ENCODE results near the gene TMEM119.
"Not testable (repeated sequence)": the region's sequence is repeated elsewhere in the genome, so short reads cannot be mapped to it uniquely, and the experiment has no call there.

TMEM119 gene

DNA sequence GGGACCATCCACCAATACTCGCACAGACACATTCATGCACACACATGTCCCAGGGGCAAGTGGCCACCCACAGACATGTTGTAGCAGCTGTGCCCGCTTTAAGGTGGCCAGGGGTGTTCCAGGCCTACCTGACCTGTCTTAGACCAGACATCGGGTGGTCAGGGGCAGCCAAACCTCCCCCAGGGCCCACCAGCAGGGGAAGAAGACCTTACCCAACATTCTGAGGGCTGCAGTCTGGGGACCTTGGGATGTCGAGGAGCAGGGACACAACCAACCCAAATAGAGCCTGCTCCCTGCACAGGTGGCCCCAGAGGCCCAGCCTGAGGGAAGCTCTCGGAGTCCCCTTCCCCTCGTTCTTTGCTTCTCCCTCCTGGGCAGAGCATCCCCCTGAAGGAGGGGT lies 1.7 kb upstream of the TMEM119 start:
- DNase-seq, result no peak

DNA sequence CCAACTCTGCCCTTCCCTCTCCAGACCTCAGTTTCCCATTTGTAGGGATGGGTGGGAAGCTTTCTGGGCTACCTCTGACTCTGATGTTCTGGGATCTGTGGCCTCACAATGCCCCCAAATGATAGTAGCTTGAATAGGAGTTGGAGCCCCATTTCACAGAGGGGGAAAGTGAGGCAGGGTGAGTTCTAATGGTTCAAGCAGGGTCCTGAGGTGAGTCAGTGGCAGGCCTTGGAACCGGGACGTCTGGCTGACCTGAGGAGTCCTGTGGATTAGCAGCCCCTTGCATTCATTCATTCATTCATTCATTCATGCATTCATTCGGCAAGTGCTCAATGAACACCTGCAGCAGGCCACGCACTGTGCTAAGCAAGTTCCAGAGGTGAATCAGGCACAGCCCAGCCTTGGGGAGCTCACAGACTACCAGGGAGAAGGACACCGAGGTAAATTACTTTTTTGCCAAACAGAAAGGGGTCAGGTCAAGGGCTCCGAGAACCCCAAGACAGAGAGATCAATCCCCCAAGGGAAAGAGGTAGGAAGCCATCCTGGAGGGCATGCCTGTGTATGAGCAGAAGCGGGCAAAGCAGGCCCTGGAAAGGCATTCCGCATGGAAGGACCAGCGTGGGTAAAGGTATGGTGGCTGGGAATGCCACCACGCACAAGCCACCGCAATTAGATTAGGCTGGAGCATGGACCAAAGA lies 818 bp upstream of the TMEM119 start:
- DNase-seq, result no peak

DNA sequence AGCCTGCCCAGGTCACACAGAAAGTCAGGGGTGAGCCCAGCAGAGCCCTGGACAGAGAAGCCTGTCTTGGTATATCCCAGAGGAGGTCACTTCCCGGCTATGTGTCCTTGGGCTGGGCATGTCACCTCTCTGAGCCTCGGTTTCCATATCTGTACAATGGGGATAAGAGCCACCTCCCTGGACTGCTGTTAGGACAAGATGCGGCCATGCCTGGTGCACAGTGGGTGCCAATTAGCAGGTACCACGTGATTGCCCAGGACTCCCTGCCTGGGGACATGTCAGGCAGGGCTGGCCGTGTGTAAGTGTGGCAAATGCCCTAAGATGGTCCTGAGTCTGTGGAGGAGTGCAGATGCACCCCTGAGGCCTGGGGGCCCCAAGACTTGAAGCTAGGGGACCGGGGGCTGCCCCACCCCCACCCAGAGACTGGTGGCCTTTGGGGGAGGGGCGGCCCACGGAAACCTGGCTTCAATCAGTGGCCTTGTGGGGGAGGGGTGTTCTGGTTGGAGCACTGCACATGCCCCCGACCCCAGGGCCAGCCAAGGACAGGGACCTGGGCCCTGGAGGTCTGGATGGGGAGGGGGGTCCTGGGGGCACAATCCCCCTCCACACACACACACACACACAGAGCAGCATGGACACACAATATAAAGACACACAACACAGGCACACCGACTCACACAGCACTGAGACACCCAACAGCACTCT lies 878 bp downstream of the TMEM119 start:
- no peak for DNase-seq

DNA sequence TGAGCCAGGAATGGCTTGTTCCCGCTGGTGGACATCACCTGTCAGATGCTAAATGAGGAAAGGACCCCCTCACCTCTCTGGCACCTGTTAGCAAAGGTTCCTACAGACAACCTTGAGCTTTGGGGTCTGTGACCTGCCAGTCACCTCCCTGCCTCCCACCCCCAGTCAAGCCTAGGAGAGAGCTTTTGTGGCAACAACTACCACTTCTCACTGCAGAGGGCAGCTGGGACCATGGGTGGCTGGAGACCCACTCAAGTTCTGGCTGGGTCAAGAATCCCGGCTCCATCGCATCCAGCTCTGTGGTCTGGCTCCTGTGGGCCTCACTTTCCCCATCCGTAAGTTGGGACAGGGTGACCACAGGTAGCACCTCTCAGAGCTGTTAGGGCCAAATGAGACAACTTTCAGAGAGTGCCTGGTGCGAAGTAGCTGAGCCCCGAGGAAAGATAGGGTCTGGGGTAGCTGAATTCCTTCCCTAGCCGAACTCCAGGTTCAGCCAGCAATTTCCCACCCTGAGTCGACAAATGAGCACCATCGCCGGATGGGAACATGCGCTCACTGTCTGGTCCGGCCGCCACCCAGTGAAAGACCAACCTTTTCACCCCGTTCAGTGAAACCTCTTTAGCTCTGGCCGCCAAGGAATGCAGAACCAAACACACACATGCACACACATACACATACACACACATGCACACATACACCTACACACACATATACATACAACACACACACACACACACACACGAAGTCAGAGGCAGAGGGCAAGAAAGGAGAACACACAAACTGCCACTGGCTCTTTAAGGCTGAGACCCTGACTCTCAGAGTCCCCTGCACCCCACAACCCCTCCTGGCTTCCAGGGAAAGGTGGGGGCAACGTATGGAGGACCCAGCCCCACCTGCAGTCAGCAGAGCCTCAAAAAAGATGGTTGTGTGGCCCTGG lies 1.9 kb downstream of the TMEM119 start:
- no peak for DNase-seq

DNA sequence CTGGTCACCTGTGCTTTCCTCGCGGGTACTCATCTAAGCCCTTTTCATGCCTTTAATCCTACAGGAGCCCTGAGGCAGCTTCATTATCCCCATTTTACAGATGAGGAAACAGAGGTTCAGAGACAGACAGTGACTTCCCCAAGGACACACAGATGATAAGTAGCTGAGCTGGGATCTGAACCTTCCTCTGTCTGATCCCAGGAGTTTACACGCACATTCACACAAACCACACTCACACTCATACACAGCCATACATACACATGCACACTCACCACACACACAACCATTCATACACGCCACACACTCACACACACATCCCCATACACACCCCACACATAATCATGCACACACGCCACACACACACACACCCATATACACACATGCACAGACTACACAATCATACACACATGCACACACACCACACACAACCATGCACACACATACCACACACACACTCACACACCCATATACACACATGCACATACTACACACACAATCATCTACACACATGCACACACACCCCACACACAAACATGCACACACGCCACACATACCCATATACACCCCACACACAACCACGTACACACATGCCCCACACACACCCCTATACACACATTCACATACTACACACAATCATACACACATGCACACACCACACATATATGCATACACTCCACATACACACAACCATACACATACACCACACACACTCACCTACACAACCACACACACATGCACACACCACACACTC lies 2.7 kb downstream of the TMEM119 start:
- DNase-seq, result no peak

DNA sequence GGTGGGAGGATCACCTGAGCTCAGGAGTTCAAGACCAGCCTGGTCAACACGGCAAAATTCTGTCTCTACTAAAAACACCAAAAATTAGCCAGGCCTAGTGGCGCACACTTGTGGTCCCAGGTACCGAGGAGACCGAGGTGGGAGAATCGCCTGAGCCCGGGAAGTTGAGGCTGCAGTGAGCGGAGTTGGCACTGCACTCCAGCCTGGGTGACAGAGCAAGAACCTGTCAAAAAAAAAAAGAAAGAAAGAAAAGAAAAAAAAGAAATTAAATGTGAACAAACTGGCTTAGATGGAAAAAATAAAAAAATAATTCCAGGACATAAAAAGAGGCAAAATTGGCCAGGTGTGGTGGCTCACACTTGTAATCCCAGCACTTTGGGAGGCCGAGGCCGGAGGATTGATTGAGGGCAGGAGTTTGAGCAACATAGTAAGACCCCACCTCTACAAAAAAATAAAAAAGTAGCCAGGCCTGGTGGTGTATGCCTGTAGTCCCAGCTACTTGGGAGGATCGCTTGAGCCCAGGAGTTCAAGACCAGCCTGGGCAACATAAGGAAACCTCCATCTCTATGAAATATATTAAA lies 3.5 kb downstream of the TMEM119 start:
- DNase-seq, result no peak

DNA sequence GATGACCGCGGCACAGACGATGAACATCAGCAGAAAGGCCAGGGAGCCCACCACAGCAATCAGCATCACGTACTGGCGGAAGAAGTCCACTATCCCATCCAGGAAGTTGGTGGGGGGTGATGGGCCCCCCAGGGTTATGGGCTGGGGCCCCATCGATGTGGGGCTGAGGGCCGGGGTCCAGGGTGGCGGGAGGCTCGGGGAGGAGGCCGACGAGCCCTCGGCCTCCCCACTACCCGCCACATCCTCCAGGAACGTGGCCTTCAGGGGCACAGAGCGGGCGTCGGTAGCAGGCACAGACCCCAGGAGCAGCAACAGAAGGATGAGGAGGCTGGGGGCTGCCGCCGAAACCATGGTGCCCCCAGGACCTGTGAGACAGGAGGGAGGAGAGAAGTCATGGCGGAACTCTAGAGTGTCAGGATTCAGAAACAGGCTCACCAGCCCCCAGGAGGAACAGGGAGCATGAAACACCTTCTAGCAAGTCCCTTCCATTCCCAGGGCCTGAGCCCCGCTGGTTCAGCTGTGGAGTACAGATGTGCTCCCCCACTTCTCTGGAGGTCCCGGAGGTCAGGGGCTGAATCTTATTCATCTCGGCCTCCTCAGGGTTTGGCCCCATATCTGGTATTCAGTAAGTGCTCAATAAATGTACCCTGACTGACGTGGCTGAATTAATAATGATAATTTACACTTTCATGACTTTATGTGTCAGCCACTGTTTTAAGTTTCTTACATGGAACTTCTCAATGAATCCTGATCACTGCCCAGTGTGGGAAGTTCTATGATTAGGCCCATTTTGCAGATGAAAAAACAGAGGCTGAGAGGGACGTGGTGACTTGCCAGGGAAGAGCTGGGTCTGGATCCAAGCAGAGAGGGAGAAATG lies 5.6 kb downstream of the TMEM119 start:
- DNase-seq, result no peak

DNA sequence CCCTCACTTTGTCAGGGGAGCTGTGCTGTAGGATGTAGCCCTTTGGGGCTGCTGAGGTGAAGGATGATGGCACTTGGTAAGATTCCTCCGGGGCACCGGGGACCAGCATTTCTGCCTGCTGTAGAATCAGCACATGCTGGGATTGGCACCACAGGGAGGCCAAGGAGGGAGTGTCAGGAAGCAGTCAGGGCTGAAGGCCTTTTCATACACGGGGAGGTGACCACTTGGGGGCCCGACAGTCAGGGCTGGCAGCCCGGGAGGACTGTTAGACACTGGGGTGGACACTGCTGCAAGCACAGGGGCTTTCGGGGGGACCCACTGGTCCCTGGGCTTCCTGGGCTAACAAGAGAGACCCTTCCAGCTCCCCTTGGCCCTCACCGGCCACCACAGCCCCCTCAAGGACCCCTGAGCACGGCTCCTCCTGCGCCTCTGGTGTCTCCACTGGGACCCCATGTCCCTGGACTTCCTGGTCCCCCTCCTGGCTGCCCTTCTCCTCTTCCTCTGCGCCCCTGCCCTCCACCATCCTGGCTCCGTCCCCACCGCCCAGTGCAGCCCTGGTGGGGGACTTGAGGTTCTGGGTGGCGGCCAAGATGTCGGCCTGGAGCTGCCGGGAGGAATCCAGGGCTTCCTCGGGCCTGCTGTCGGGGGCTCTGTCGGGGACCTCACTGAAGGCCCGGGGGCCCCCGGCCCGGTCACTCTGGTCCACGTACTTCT lies 6.5 kb downstream of the TMEM119 start:
- no peak for DNase-seq

DNA sequence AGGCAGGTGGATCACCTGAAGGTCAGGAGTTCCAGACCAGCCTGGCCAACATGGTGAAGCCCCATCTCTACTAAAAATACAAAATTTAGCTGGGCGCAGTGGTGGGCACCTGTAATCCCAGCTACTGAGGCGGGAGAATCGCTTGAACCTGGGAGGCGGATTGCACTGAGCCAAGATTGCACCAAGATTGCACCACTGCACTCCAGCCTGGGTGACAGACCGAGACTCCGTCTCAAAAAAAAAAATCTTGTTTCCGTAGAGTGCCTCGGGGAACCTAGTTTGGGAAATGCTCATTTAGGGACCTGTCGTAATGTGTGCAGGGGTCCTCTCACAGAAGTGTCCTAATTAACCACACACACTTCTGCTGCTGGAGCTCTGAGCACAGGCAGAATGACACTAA lies 7.4 kb downstream of the TMEM119 start:
- not testable (repeated sequence) for DNase-seq

DNA sequence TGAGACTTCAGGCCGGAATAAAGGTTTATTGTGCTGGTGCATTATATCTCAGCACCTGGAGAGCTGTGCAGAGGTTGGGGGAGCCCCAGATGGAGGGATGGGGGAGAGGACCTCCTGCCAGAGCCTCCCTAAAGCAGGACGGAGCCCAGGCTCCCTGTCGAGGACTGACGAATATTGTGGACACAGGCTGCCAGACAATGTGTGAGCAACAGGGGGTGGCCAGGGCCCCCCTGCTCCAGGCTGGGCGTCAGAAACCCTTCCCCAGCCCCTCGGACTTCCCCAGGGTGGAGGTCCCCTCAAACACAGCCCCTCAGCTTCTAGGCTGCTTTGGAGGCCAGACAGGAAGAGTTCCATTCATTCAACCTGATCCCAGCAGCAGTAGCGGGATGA lies 8.0 kb downstream of the TMEM119 start:
- DNase-seq, result no peak

DNA sequence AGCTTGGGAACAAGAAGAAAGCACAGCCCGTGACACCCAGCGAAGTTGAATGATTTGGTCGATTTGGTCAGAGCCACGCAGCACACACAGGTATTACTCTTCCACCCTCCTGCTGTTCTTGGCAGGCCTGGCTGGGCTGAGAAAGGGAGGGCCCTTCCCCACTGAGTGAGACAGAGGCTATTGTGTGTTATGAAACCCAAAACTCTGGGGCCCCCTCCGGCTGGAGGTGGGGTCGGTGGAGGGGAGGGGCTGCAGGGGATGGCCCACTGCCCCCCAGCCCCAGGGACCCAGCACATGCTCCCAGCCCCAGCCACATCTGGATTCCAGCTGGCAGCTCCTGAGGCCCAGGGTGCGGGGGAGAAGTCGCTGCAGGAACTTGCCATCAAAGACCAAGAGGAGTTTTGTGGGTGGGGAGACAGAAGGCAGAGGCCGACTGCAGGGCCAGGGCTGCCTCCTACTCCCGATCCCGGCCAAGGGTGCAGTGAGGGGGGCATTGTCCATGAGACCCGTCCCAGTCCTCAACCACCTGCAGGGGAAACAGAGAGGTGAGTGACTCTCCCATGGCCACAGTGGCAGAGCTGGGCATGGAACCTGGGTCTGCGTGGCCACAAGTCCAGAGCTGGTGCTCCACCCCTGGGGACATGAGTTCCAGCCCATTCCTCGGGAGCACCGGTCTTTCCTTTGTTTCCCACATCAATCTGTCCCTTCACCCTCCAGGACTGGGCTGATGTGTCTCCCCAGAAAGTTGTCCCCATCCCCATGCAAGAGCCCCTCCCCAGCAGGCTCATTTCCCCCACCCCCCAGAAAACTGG lies 8.7 kb downstream of the TMEM119 start:
- DNase-seq, result no peak

DNA sequence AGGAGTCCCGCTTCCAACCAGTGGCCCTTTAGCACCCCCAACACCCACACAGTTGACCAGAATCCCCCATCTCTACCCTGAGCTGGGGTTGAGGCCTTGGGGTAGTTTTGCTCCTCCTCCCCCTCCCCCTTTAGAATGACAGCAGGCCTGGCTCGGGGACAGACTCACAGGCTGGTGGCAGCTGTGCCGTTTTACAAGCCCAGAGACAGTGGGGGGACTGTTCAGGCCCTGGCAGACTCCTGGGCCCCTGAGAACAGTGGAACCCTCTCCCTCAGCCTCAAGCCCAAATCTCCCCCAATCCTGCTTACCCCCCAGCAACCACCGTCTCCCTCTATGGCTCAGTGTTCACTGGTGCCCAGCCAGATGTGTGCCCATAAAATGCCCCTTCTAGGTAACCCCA lies 10.1 kb downstream of the TMEM119 start:
- DNase-seq, result no peak

DNA sequence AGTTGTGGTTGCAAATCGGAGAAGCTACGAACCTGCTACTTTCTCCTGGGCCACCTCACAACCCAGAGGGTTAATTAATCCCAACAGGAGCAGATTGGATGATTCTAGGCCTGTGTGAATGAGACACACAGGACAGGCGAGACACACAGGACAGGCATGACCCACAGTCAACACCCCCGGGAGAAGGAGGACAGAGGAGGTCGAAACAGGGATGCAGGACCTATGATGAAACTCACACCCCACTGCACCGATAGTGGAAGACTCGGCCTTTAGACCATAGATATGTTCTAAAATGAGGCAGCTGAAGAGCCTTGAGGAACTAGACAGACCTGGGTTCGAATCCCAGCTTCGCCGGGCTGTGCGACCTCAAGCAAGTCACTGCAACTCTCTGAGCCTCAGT lies 11.6 kb downstream of the TMEM119 start:
- DNase-seq, result no peak

DNA sequence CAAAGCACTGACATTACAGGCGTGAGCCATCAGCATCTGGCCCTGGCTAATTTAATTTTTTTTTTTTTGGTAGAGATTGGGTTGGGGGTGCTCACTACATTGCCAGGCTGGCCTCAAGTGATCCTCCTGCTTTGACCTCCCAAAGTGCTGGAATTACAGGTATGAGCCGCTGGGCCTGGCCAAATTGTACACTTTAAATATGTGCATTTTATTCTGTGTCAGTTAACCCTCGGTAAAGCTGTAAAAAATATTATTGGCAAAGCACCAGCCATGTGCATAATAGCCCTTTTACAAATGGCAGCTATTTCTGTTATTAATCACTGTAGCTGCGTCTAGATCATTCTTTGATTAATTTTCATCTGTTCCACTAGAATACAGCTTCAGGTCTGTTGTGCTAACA lies 12.0 kb downstream of the TMEM119 start:
- no peak for DNase-seq

DNA sequence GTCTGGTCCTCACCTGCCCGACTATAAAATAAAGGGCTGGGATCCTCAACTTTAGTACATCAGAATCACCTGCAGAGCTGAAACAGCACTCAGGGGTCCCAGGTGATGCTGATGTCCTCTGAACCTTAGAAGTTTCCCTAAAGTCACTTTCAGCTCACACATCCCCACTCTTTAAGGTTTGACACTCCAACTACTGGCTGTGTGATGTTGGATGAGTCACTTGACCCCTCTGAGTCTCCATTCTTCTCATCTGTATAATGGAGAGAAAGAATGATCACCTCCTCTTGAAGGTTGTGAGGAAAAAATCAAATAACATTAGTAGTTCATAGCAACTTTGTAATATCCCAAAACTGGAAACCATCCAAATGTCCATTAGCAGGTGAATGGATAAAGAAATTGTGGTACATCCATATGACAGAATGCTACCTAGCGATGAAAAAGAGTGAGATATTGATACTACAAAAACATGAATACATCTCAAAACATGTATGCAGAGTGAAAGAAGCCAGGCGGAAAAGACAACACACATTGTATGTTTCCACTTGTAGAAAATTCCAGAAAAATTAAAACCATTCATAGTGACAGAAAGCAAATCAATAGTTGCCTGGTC lies 13.3 kb downstream of the TMEM119 start:
- DNase-seq, result no peak

DNA sequence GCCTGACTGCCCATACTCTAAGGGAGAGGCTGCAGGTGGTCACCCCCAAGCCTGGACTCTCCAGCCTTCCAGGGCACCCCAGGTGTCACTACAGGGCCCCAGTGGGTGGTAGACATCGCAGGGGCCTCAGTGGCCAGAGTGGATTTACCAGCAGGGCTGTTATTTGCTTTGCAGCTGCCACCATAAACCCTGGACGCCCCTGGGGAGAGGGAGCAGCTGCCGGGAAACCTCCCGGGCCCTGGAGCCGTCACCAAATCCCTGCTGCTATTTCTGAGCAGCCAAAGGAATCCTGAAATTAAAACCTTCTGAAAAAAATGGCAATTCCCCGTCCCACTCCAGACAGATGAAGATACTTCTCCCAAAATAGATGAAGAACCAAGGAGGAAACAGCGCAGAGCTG lies 13.9 kb downstream of the TMEM119 start:
- DNase-seq, result no peak

DNA sequence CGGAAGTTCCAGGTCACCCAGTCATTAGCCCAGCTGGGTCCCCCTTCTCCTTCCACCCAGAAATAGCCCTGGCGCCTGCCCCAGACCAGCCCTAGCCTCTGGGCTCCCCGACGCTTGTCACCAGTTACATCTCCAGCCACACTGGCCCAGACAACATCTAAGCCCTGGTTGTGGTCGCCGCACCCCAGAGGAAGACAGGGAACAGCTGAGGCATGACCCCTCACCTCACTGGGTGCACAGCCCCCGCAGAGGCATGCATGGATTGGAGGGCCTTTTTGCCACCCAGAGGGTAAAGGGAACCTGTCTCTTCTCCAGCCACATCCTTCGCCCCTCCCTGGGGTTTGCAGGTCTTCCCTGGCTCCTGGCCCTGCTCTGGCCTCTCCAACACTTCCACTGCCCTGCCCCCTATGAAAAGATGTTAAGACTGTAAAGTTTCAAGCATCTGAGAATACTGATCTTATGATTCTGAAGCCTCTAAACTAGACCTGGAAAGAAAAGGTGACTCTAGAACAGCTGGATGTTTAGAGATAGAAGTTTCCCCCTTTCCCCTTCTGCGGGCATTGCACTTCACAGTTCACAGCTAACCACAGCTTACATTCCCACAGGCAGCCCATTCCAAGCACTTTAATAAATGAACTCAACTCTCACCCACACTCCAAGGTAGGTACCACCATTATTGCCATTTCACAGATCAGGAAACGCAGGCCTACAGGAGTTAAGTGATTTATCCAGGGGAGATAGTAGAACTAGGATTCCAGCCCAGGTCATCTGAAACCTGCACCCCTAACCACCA lies 14.7 kb downstream of the TMEM119 start:
- no peak for DNase-seq

DNA sequence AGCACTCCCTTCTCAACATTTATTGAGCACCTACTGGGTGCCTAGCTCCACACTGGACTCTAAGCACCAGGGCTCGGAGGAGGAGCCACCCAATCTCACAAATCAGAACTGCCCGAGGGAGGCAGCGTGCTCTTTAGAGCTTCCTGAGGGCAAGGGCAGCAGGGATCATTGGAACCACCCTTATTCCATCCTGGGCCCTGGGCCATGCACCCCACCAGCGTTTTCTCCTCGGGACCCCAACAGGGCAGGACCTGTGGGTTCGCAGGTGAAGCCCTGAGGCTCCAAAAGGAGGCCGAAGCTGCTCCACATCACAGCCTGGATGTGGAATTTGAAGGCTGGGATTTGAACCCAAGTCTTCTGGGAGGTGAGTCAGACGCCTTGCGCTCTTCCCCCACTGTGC lies 15.4 kb downstream of the TMEM119 start:
- DNase-seq, result no peak
